Adrenal gland (tissue), 12 donors: ENCODE measurements around the gene UBR3. TPM values are rescaled to one million over a fixed set of nuclear protein-coding genes. Genes with fewer than 3 reads are reported as not detected.
"Not testable (repeated sequence)": the region's sequence is repeated elsewhere in the genome, so short reads cannot be mapped to it uniquely, and the experiment has no call there.

Source experiments
- DNase-seq, 7 donors: peaks; one replicate each; pipeline ENCODE4 v3.0.0-alpha.2; 2019 to 2020
- H3K27ac ChIP-seq, 5 donors: fragments of 200-600 bp; sonication (generic) in 4 of 5; 1 replicate in 3 of 5; 2 replicates in 2 of 5; pipeline versions ENCODE4 v1.5.1 to v1.8.0; 2016 to 2020; ENCODE audit warnings: mild to moderate bottlenecking in 1 of 5
- H3K27me3 ChIP-seq: fragments of 200-600 bp; 2 replicates; pipeline ENCODE4 v1.8.0; 2021
- H3K36me3 ChIP-seq, 2 donors: fragments of 200-600 bp; replicated peaks in 1 of 2; 1 replicate in 1 of 2; 2 replicates in 1 of 2; pipeline versions ENCODE4 v1.5.1 to v1.8.0; 2018 to 2022
- H3K4me1 ChIP-seq, 2 donors: fragments of 200-600 bp; replicated peaks in 1 of 2; 1 replicate in 1 of 2; 2 replicates in 1 of 2; pipeline versions ENCODE4 v1.5.1 to v1.8.0; 2018 to 2021
- H3K4me3 ChIP-seq, 4 donors: fragments of 200-600 bp; sonication (generic) in 3 of 4; one replicate each; pipeline ENCODE4 v1.5.1; 2016 to 2018
- H3K9me3 ChIP-seq, 3 donors: fragments of 200-600 bp; sonication (generic) in 1 of 3; replicated peaks in 1 of 3; 1 replicate in 2 of 3; 2 replicates in 1 of 3; pipeline versions ENCODE4 v1.5.1 to v1.8.0; 2016 to 2021
- CTCF ChIP-seq, 6 experiments: fragments of 450-650 bp in 4 of 6; fragments of 200-600 bp in 2 of 6; sonication (generic) in 1 of 6; IDR thresholded peaks; 1 replicate in 5 of 6; 2 replicates in 1 of 6; pipeline versions ENCODE4 v1.5.1 to v1.8.0; 2016 to 2021; ENCODE audit warnings: antibody characterized with exemption in 6 of 6, mild to moderate bottlenecking in 2 of 6, moderate library complexity in 1 of 6
- POLR2A ChIP-seq, 2 donors: fragments of 450-650 bp; IDR thresholded peaks; one replicate each; pipeline ENCODE4 v1.6.1; 2017; ENCODE audit warnings: antibody characterized with exemption in 2 of 2, mild to moderate bottlenecking in 2 of 2, moderate library complexity in 1 of 2
- WGBS, 4 donors: extraction: QIAGEN DNeasy Blood & Tissue Kit in 2 of 4; methylation state at CpG; one replicate each; pipeline versions ENCODE4 v1.1.5 to v1.1.7; 2013 to 2017; 5-methylcytosine and 5-hydroxymethylcytosine counted together
- intact Hi-C, 2 donors: fragments of 100-400 bp; cut with DNase I; formaldehyde crosslinking; loops; one replicate each; pipeline versions ENCODE4 v1.14.1 to v1.15.0; 2022 to 2023
- polyA plus RNA-seq, 3 donors: library from polyadenylated mRNA; stranded (reverse); fragments of 200-250 nt in 2 of 3; fragments of 350-450 nt in 1 of 3; fragmentation: Illumina TruSeq in 1 of 3; extraction: RNeasy Lipid Tissue Mini Kit (QIAGEN cat#74804) in 1 of 3; gene quantifications; one replicate each; pipeline ENCODE4 v1.2.3, GENCODE V29; 2013 to 2014
- small RNA-seq, 2 donors: library from RNA; depleted of rRNA; stranded (forward); fragments of <200 nt; gene quantifications; one replicate each; pipeline ENCODE3, GENCODE V24; 2016
- total RNA-seq, 9 donors: library from RNA; depleted of rRNA in 4 of 9; stranded (reverse); fragments of >200 nt in 4 of 9; fragments of 120-200 nt in 1 of 9; fragmentation: NEBNext Ultra II Directional in 1 of 9; extraction: Animal tissue kit (Norgen Biotek cat#: 25700) in 1 of 9; gene quantifications; one replicate each; pipeline versions ENCODE4 v1.1.0 to v1.2.4, GENCODE V29; 2013 to 2023
- donor health status: healthy with polysubstance abuse.
- donor health status: Bipolar disorder and iron deficiency.
- donor health status: DM: yes; HTN: yes; CAD: no.
- donor health status: DM: no; HTN: no; CAD: no.
- donor health status: DM: no; HTN: no; CAD: no.
- donor health status: DM: yes; HTN: yes; CAD: no.

Gene UBR3
- total and polyA plus RNA-seq, 12 donors: 25.5 to 85.7 (median 62.8) TPM

GRCh38 chr2:170121689-170122088 is 294.4 kb downstream of the UBR3 start:
- 96 to 100% (median 98%) methylated on average over 1 of the region's 1 CpG for WGBS, 4 donors

DNA sequence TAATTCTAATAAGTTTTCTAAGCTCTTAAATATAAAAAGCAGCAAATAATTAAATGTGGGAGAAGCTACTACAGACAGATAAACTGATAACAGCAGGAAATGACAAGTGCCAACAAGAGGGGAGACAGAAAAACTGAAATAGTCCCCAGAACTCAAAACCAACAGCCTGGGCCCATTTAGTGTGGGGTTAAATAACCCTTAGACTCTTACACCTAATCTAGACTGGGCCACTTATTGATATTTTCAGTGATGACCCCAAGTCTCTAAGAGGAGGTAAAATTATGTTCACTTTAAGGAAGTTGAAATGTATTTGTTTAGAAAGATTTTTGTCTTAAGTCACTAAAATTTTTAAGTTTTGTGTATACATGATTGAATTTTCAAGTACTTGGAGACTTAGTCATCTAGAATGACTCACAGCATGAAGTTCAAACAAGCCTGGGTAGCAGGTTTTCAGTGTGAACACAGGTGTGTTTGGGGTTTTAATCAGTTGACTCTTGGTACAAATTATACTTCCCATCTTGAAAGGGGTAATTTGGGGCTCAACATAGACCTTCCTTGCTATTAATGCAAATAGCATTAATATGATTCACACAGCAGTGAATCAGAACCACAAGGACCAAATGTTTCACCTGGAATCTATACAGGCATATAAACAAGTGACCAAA is 295.8 kb downstream of the UBR3 start:
- Histone ChIP-seq H3K27ac (no peak overlapping the region), H3K27me3 (no peaks in the 10 kb centered on the region), H3K9me3 (no peaks in the 10 kb centered on the region), H3K36me3 (no peaks in the 10 kb centered on the region), H3K4me3 (no peak overlapping the region), H3K4me1 (no peaks in the 10 kb centered on the region)
- intact Hi-C loops: no loop called here
- DNase-seq: no peak
- TF ChIP-seq CTCF (IDR thresholded peaks at IDR 0.05) (no peak), POLR2A (IDR thresholded peaks at IDR 0.05) (no peak)

More at GRCh38 chr2:170121689-170122088, 294.4 kb downstream of the UBR3 start:
- Histone ChIP-seq H3K27ac (no peak overlapping the region), H3K9me3 (no peaks in the 10 kb centered on the region), H3K4me3 (no peak overlapping the region), H3K36me3 (no peaks in the 10 kb centered on the region), H3K27me3 (no peaks in the 10 kb centered on the region), H3K4me1 (no peaks in the 10 kb centered on the region)
- intact Hi-C loops: no loop called here
- no peak for DNase-seq
- TF ChIP-seq CTCF (IDR thresholded peaks at IDR 0.05): no peak
- TF ChIP-seq POLR2A (IDR thresholded peaks at IDR 0.05): no peak

DNA sequence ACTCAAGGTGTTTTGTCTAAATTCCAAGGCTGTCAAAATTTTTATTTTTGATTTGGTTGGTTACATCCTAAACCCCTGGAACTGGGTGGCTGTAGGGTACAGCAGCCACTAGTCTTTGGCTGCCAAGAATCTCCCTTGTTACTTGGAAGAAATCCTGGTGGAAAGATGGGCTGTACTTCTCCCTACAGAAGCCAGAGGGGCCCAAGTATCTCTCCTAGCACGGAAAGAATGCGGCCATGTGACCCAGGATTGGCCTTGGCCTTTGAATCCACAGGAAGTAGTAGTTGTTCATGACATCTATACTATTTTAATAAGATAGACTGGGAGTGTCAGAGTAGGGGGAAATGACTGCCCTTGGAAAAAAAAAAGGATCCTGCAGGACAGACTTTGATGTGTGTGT is 296.3 kb downstream of the UBR3 start:
- no peaks in the 10 kb centered on the region for H3K27me3 ChIP-seq
- peak in 1 of 7 donors; percentile 27 for DNase-seq
- H3K4me3 ChIP-seq: no peak overlapping the region
- no peaks in the 10 kb centered on the region for H3K9me3 ChIP-seq
- H3K27ac ChIP-seq: no peak overlapping the region
- intact Hi-C loops: no loop called here
- no peaks in the 10 kb centered on the region for H3K4me1 ChIP-seq
- TF ChIP-seq CTCF (IDR thresholded peaks at IDR 0.05) (no peak), POLR2A (IDR thresholded peaks at IDR 0.05) (no peak)
- no peaks in the 10 kb centered on the region for H3K36me3 ChIP-seq
- WGBS, 4 donors: 38 to 65% (median 44%) methylated on average over 2 of the region's 2 CpGs

DNA sequence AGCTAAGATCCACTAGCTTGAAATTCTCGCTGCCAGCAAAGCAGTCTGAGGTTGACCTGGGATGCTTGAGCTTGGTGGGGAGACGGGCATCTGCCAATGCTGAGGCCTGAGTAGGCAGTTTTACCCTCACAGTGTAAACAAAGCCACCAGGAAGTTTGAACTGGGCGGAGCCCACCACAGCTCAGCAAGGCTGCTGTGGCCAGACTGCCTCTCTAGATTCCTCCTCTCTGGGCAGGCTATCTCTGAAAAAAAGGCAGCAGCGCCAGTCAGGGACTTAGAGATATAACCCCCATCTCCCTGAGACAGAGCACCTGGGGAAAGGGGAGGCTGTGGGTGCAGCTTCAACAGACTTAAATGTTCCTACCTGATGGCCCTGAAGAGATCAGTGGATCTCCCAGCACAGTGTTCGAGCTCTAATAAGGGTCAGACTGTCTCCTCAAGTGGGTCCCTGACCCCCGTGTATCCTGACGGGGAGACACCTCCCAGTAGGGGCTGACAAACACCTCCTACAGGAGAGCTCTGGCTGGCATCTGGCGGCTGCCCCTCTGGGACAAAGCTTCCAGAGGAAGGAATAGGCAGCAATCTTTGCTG is 299.0 kb downstream of the UBR3 start:
- DNase-seq, H3K4me3 ChIP-seq, H3K36me3 ChIP-seq, H3K27me3 ChIP-seq, H3K27ac ChIP-seq, intact Hi-C loops, H3K9me3 ChIP-seq, H3K4me1 ChIP-seq: not testable (repeated sequence)
- WGBS, 4 donors: 85 to 92% (median 89%) methylated on average over 4 to 8 of the region's 8 CpGs

Small RNA genes within 50 kb of the gene (small RNA-seq; reads per million reads assigned to genes)
- gene RNU6-1006P: 0 reads per million in 2 donors

Other genes starting within 250 kb of the UBR3 start
- gene PPIG, start 243.1 kb upstream of the UBR3 start, total RNA-seq: 10 to 100 TPM; 15.4 to 52.2 (median 43.0) TPM
- 100 to 1,000 TPM in 1 of 3 donors, 10 to 100 TPM in 2; 47.3 to 111 (median 83.4) TPM for gene PPIG, start 243.1 kb upstream of the UBR3 start, polyA plus RNA-seq
- gene CFAP210, start 133.0 kb upstream of the UBR3 start, total RNA-seq: under 1 TPM in 1 of 9 donors, not detected in 8; 0.39 TPM
- under 1 TPM in 2 of 3 donors, not detected in 1; 0.07 to 0.32 TPM for gene CFAP210, start 133.0 kb upstream of the UBR3 start, polyA plus RNA-seq
- 1 to 10 TPM in 7 of 9 donors, under 1 TPM in 2; 0.69 to 6.6 (median 2.4) TPM for gene PHOSPHO2, start 133.0 kb upstream of the UBR3 start, total RNA-seq
- gene PHOSPHO2, start 133.0 kb upstream of the UBR3 start, polyA plus RNA-seq: 1 to 10 TPM in 2 of 3 donors, under 1 TPM in 1; 0.74 to 2.4 (median 2.3) TPM
- 10 to 100 TPM in 1 of 9 donors, 1 to 10 TPM in 6, under 1 TPM in 2; 0.61 to 12.4 (median 2.1) TPM for gene KLHL23, start 93.6 kb upstream of the UBR3 start, total RNA-seq
- 1 to 10 TPM; 1.5 to 2.5 (median 1.9) TPM for gene KLHL23, start 93.6 kb upstream of the UBR3 start, polyA plus RNA-seq
- gene SSB, start 28.6 kb upstream of the UBR3 start, total RNA-seq: 100 to 1,000 TPM in 1 of 9 donors, 10 to 100 TPM in 8; 30.1 to 129 (median 74.1) TPM
- gene SSB, start 28.6 kb upstream of the UBR3 start, polyA plus RNA-seq: 100 to 1,000 TPM in 1 of 3 donors, 10 to 100 TPM in 2; 66.1 to 210 (median 72.6) TPM
- gene METTL5, start 2.5 kb upstream of the UBR3 start, total RNA-seq: 10 to 100 TPM; 18.2 to 60.5 (median 43.9) TPM
- gene METTL5, start 2.5 kb upstream of the UBR3 start, polyA plus RNA-seq: 10 to 100 TPM; 52.8 to 89.1 (median 63.9) TPM